Calu3 (cell line): ENCODE measurements around the gene ING4. TPM values are rescaled to one million over a fixed set of nuclear protein-coding genes. Genes with fewer than 3 reads are reported as not detected.

Source experiments
- BruUV-seq: library from RNA; stranded (reverse); fragments of 400-500 nt; replicated peaks from 2 replicates; lab custom pipeline; 2021; lab: Mats Ljungman, UMichigan
- CTCF ChIA-PET: fragments of 300-600 bp; sonication (Branson Sonifier 250); formaldehyde crosslinking; loops from one replicate; lab custom pipeline; 2022; ENCODE audit warnings: antibody characterized with exemption; lab: Charles Lee
- DNase-seq: peaks from one replicate; pipeline ENCODE4 v3.0.0; 2022
- H3K27ac Mint-ChIP-seq: one replicate; pipeline ENCODE4 v1.8.0; 2022; ENCODE audit warnings: mixed read lengths; ENCODE audit not compliant: unreplicated experiment
- H3K27me3 Mint-ChIP-seq: one replicate; pipeline ENCODE4 v1.8.0; 2022; ENCODE audit warnings: mixed read lengths; ENCODE audit not compliant: unreplicated experiment
- H3K36me3 Mint-ChIP-seq: one replicate; pipeline ENCODE4 v1.8.0; 2022; ENCODE audit warnings: mild to moderate bottlenecking, moderate library complexity, mixed read lengths; ENCODE audit not compliant: insufficient read depth, unreplicated experiment
- H3K4me1 Mint-ChIP-seq: one replicate; pipeline ENCODE4 v1.8.0; 2022; ENCODE audit warnings: mild to moderate bottlenecking, low read depth, mixed read lengths; ENCODE audit not compliant: unreplicated experiment
- H3K4me3 Mint-ChIP-seq: one replicate; pipeline ENCODE4 v1.8.0; 2022; ENCODE audit warnings: mild to moderate bottlenecking, low read depth, moderate library complexity, mixed read lengths; ENCODE audit not compliant: unreplicated experiment
- H3K9me3 Mint-ChIP-seq: one replicate; pipeline ENCODE4 v1.8.0; 2022; ENCODE audit warnings: low read depth, mixed read lengths; ENCODE audit not compliant: unreplicated experiment
- CTCF ChIP-seq: fragments of 200-600 bp; IDR thresholded peaks from one replicate; pipeline ENCODE4 v1.8.0; 2022; ENCODE audit warnings: antibody characterized with exemption; ENCODE audit not compliant: unreplicated experiment
- intact Hi-C: fragments of 100-400 bp; cut with micrococcal nuclease; formaldehyde crosslinking; loops from one replicate; pipeline ENCODE4 v1.10.0; 2022; ENCODE audit not compliant: unreplicated experiment
- total RNA-seq: library from RNA; stranded (reverse); gene quantifications from 2 replicates; pipeline ENCODE4 v1.2.3, GENCODE V29; 2022

The ING4 gene
- total RNA-seq, 1 experiment from 2014 or later: 24.9 TPM

DNA sequence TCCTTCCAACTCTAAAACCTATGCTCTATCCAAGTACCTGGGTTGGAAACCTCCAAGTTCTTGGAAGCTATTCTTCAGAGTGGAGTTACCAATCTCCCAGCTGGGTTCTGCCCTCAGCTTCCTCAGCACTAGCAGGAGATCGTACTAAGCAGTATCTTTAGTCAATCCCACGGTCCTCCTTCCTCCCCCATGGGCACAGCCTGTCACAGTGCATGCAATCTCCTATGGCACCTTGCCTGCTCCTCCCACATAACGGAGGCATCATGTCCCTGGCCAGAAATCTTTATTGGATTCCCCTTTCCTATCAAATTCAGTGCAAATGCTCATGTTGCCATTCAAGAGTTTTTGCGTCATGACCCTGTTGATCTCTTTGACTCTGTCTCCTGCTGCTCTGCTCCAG, 21.8 kb downstream of the ING4 start:
- BruUV-seq: no TSS peak
- peaks cover 6% of the 10 kb centered on the region for H3K4me1 Mint-ChIP-seq
- H3K36me3 Mint-ChIP-seq: peaks cover under 1% of the 10 kb centered on the region
- TF ChIP-seq CTCF: no peak
- peaks cover 6% of the 10 kb centered on the region for H3K9me3 Mint-ChIP-seq
- CTCF ChIA-PET: no interaction called here
- no peak for DNase-seq
- intact Hi-C loops: no loop called here
- H3K27me3 Mint-ChIP-seq: peaks cover 29% of the 10 kb centered on the region
- no peak overlapping the region for H3K4me3 Mint-ChIP-seq
- H3K27ac Mint-ChIP-seq: no peak overlapping the region

DNA sequence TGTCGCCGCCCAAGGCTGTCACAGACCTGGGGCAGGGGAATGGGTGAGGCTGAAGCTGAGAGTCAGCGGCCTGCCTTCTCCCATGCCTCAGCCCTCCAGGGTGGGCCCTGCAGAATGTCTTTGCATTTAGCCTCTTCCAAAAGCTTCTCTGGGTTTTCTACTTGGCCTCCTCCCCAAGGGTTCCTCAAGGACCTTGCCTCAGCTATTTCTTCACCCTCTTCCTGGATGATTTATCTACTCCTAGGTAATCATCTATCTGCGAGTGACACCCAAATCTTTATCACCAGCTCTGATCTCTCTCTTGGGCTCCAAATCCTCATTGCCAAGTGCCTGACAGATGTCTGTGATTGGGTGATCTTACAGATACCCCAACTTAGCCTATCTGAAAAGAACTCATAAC, 22.4 kb downstream of the ING4 start:
- Mint-ChIP-seq H3K4me1 (peaks cover 13% of the 10 kb centered on the region), H3K27me3 (peaks cover 29% of the 10 kb centered on the region), H3K4me3 (no peak overlapping the region), H3K27ac (no peak overlapping the region), H3K9me3 (peaks cover 6% of the 10 kb centered on the region), H3K36me3 (peaks cover 5% of the 10 kb centered on the region)
- CTCF ChIA-PET: no interaction called here
- DNase-seq: no peak
- intact Hi-C loops: no loop called here
- TF ChIP-seq CTCF: no peak
- BruUV-seq: no TSS peak

DNA sequence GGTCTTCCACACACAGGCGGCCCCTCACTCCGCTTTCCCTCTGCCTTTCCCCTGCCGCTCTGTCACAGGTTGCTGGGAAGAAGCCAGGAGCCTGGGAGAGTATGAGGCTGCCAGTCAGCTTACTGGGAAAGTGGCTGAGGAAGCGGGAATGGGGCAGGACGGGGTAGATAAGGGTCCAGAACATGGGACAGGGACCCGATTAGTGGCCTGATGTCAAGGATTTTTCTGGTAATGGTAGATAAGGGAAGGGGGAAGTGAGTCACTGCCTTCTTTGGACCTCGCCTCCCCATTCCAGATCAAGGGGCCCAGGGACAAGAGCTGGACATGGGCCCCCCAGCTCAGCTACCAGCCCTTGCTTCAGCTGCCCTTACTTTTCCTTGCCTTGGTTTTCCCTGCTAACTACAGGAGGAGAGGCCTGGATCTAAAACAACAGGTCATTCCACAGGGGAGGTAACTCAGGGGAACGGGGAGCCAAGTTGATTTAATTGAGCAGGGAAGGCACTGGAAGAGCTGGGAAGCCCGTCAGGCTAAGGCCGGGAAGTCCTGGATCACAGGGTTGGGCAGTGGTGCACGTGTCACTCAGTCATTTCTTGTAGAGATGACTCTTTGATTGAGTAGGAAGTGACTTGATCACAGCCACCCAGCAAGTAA, 23.6 kb downstream of the ING4 start:
- Mint-ChIP-seq H3K9me3 (peaks cover 4% of the 10 kb centered on the region), H3K27me3 (peaks cover 29% of the 10 kb centered on the region), H3K27ac (no peak overlapping the region), H3K4me3 (no peak overlapping the region), H3K4me1 (peaks cover 17% of the 10 kb centered on the region), H3K36me3 (peaks cover 5% of the 10 kb centered on the region)
- BruUV-seq: no TSS peak
- CTCF ChIA-PET: interaction anchor here (0.5 kb wide), 1 partner anchor 29 kb away, joined by 3 read pairs; no protein-coding TSS in a partner anchor
- DNase-seq: no peak
- no peak for TF ChIP-seq CTCF
- intact Hi-C loops: no loop called here

- peaks cover 2% of the 10 kb centered on the region for H3K9me3 Mint-ChIP-seq
- no peak for TF ChIP-seq CTCF
Observed at GRCh38 chr12:6638305-6638704, 24.6 kb downstream of the ING4 start.

More at GRCh38 chr12:6638305-6638704, 24.6 kb downstream of the ING4 start:
- DNase-seq: no peak
- Mint-ChIP-seq H3K36me3 (peaks cover 5% of the 10 kb centered on the region), H3K4me3 (no peak overlapping the region), H3K27me3 (peaks cover 29% of the 10 kb centered on the region), H3K4me1 (peaks cover 17% of the 10 kb centered on the region), H3K27ac (no peak overlapping the region)
- CTCF ChIA-PET: no interaction called here
- intact Hi-C loops: no loop called here
- BruUV-seq: no TSS peak
